Ovary (tissue), 3 donors: ENCODE data around the gene MSH3.

Source experiments
- CTCF ChIP-seq, 3 donors: fragments of 450-650 bp in 2 of 3; fragments of 200-600 bp in 1 of 3; IDR thresholded peaks; one replicate each; pipeline versions ENCODE4 v1.5.1 to v1.8.0; 2016 to 2022; ENCODE audit warnings: antibody characterized with exemption in 3 of 3, mild to moderate bottlenecking in 1 of 3
- EP300 ChIP-seq: sonication (generic); formaldehyde crosslinking; IDR thresholded peaks from one replicate; pipeline ENCODE4 v1.6.1; 2017; ENCODE audit warnings: antibody characterized with exemption
- POLR2A ChIP-seq: fragments of 450-650 bp; IDR thresholded peaks from one replicate; pipeline ENCODE4 v1.6.1; 2017; ENCODE audit warnings: antibody characterized with exemption, mild to moderate bottlenecking, moderate library complexity
- donor health status: DM: no; HTN: no; CAD: no.

DNA sequence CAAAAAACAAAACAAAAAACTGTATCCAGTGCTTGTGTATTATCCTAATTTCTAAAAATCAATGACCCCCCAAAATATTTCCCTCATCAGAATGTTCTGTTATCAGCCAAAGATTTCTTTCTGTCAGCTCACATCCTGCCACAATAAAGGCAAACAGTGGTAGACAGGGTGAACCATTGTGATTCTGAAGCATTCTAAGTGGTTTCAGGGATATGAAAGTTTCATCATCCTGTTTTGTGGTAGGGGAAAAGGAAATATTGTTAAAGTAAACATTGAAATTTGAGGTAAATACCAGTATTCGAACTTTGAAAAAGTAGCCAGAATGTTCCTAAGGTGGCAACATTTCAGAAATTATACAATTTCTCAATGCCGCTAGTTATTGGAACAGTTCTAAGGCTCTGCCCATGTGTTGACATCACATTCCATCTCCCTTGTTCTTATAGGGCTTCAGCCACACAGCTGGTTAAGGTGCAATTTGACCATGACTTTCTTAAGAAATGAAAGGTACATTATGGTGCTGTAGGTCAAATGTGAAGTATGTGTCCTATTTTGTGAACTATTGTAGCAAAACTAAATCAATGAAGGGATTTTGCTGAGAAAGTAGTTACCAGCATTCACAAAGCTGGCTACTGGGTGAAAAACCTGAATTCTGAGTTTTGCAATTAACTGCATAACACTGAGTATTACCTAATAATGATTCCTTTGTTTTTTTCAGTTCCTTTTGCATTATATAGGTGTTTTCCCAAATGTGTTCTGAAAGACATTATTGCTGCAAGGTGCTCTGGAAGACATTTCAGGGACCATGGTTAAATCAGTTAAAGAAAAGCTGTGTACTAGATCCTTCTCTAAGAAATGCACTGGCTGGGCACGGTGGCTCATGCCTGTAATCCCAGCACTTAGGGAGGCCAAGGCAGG lies 198.1 kb downstream of the MSH3 start:
- TF ChIP-seq CTCF (IDR thresholded peaks at IDR 0.05) (no peak), POLR2A (no peak), EP300 (no peak)
